ENCODE results near the gene HNRNPDL.
"Not testable (repeated sequence)": the region's sequence is repeated elsewhere in the genome, so short reads cannot be mapped to it uniquely, and the experiment has no call there.

HNRNPDL gene

GRCh38 chr4:82431831-82432230 lies 1.6 kb upstream of the HNRNPDL start:
- DNase-seq: no peak

GRCh38 chr4:82430964-82431745 lies 893 bp upstream of the HNRNPDL start:
- no peak for DNase-seq

- DNase-seq: no peak
Measured at GRCh38 chr4:82429728-82430192, 502 bp downstream of the HNRNPDL start.

- peak; percentile 11 to 74 for DNase-seq
Measured at GRCh38 chr4:82428969-82429727, 1.1 kb downstream of the HNRNPDL start.

- DNase-seq: peak in 1 of 2 experiments; percentile 40
Measured at GRCh38 chr4:82428526-82428968, 1.7 kb downstream of the HNRNPDL start.

- DNase-seq: no peak
Measured at GRCh38 chr4:82425478-82425877, 4.8 kb downstream of the HNRNPDL start.

- DNase-seq: peak; percentile 7 to 33
Measured at GRCh38 chr4:82423245-82424054, 6.8 kb downstream of the HNRNPDL start.

- DNase-seq: no peak
Measured at GRCh38 chr4:82422616-82423015, 7.6 kb downstream of the HNRNPDL start.

GRCh38 chr4:82421796-82422560 lies 8.3 kb downstream of the HNRNPDL start:
- DNase-seq: no peak

GRCh38 chr4:82419451-82419850 lies 10.8 kb downstream of the HNRNPDL start:
- DNase-seq: no peak

GRCh38 chr4:82415922-82416365 lies 14.3 kb downstream of the HNRNPDL start:
- DNase-seq: no peak

- DNase-seq: not testable (repeated sequence)
Measured at GRCh38 chr4:82415061-82415460, 15.2 kb downstream of the HNRNPDL start.

GRCh38 chr4:82403725-82404124 lies 26.5 kb downstream of the HNRNPDL start:
- no peak for DNase-seq

- DNase-seq: no peak
Measured at GRCh38 chr4:82402196-82402775, 28.0 kb downstream of the HNRNPDL start.

GRCh38 chr4:82401600-82401999 lies 28.7 kb downstream of the HNRNPDL start:
- DNase-seq: no peak

GRCh38 chr4:82398263-82398662 lies 32.0 kb downstream of the HNRNPDL start:
- no peak for DNase-seq

- no peak for DNase-seq
Measured at GRCh38 chr4:82397527-82397926, 32.7 kb downstream of the HNRNPDL start.

GRCh38 chr4:82394896-82395295 lies 35.4 kb downstream of the HNRNPDL start:
- DNase-seq: no peak

- not testable (repeated sequence) for DNase-seq
Measured at GRCh38 chr4:82390061-82390460, 40.2 kb downstream of the HNRNPDL start.

GRCh38 chr4:82388405-82388804 lies 41.9 kb downstream of the HNRNPDL start:
- DNase-seq: no peak

- DNase-seq: not testable (repeated sequence)
Measured at GRCh38 chr4:82386312-82386711, 44.0 kb downstream of the HNRNPDL start.

- DNase-seq: no peak
Measured at GRCh38 chr4:82382751-82383150, 47.5 kb downstream of the HNRNPDL start.

Measured in SW 1271 (cell line).